GM19468 (cell line): ENCODE results near the gene SIPA1.

Experiments
- ATAC-seq: cut with Tn5 transposase; IDR thresholded peaks from one replicate; pipeline ENCODE4 v1.9.1; 2021; ENCODE audit warnings: mild to moderate bottlenecking, moderate library complexity, moderate number of reproducible peaks; ENCODE audit not compliant: unreplicated experiment; ENCODE audit errors: extremely low read depth

SIPA1 gene, protein sequence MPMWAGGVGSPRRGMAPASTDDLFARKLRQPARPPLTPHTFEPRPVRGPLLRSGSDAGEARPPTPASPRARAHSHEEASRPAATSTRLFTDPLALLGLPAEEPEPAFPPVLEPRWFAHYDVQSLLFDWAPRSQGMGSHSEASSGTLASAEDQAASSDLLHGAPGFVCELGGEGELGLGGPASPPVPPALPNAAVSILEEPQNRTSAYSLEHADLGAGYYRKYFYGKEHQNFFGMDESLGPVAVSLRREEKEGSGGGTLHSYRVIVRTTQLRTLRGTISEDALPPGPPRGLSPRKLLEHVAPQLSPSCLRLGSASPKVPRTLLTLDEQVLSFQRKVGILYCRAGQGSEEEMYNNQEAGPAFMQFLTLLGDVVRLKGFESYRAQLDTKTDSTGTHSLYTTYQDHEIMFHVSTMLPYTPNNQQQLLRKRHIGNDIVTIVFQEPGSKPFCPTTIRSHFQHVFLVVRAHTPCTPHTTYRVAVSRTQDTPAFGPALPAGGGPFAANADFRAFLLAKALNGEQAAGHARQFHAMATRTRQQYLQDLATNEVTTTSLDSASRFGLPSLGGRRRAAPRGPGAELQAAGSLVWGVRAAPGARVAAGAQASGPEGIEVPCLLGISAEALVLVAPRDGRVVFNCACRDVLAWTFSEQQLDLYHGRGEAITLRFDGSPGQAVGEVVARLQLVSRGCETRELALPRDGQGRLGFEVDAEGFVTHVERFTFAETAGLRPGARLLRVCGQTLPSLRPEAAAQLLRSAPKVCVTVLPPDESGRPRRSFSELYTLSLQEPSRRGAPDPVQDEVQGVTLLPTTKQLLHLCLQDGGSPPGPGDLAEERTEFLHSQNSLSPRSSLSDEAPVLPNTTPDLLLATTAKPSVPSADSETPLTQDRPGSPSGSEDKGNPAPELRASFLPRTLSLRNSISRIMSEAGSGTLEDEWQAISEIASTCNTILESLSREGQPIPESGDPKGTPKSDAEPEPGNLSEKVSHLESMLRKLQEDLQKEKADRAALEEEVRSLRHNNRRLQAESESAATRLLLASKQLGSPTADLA

DNA sequence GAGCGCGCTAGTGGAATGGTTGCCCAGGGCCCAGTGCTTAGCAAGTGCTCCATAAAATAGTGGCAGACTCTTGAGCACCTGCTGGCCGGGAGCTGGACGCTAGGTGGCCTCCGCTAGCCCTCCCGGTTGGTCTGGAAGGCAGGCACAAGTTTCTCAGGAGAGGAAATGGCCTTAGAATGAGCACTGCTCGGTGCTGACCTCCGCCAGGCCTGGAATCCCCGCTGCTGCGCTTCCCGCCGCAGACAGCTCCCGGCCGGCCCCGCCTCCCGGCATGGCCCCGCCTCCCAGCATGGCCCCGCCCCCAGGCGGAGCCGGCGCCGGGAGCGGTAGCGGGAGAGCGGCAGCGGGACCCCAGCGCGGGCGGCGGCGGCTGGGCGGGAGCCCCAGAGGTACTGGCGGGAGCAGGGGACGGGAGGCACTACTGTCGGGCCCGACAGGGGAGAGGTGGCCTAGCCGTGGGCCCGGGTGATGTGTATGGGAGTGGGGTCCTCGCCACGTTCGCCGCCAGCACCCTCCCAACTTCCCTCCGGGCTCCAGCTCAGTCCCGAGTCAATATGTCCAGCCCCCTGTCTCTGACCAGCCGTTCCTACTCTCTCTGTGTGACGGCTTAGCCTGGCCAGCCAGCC is at the start of gene SIPA1:
TSS of gene SIPA1 (plus strand) at position 308 of the 626 bp plus-strand sequence. CDS start 2,821 bp downstream, outside the sequence.
- no peak for ATAC-seq

DNA sequence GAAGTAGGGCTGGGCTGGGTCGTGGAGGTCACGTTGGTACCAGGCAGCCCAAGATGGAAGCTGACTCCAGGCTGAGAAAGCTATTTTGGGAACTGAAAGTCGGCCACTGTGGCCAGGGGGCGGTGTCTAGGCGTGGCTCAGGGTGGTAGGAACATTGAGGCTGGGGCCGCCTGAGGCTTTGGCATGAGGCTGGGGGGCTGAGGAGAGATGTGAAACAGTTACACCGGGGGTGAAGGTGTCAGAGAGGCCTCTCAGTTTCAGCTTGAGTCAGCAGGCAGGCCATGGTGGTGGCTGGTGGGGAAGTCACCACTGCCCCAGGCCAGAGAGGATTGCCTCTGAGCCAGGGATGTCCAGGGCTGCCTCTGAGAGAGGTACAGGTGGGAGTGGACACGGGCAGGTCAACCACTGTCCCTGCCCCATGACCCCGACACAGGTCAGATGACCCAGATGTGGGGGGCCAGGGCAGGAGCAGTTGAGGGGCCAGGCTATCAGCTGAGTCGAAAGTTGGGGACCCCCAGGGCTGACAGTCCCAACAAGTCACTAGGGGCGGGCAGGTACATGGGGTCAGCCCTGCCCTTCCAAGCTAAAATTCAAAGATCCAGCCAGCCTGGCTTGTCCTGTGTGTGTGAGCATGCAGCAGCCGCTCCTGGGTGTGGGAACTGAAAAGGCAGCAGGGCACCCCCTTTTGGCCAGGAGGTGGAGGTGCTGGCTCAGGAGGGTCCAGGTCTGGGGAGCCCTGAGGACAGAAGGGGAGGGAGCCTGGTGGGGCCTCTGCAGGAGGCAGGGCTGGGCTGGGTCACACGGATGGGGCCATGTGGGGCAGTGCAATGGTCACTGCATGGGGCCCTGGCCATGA is 49.5 kb upstream of the SIPA1 start:
- ATAC-seq: peak; percentile 36

DNA sequence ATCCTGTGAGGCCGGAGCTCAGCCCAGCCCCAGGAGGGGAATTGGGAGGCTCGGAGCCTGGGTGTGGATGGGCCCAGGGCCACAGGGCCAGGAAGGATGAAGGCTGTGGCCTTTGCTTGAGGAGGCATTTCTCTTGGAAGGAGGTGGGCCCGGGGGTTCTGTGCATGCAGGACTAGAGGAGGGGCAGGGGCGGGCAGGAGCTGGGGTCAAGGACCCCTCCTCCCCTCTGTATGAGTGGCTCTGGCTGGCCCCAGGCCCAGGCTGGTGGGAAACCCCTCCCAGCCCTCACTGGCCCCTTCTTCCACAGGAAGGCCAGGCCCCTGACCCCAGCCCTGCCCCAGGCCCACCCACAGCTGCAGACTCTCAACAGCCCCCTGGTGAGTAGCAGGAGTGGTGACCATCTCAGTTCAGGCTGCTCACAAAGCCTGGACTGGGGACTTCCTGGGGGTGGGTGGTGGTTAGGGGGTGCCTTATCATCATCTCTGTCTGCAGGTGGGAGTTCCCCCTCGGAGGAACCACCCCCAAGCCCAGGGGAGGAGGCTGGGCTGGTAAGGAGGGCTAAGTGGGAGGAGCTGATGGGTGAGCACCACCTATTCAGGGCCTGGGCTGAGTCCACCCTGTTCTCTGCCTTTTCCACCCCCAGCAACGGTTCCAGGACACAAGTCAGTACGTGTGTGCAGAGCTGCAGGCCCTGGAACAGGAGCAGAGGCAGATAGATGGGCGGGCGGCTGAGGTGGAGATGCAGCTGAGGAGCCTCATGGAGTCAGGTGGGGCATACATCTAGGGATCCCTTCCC is 48.3 kb upstream of the SIPA1 start:
- no peak for ATAC-seq

DNA sequence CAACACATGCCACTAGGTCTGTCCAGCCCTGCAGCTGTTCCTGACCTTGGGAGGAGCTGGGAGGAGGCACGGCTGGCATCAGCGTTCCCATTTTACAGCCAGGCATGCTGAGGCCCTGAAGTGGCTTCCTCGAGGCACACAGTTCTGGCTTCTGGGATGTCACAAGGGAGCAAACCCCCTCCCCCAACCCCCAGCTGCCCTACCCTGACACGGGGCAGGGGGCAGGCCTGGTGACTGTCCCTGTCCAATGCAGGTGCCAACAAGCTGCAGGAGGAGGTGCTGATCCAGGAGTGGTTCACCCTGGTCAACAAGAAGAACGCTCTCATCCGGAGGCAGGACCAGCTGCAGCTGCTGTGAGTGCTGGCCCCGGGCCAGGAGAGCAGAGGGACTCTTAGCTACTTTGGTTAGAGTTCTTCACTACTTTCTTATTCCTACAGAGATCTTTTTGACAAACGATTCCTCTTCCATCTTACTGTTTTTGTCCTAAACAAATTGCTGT is 47.6 kb upstream of the SIPA1 start:
- ATAC-seq: no peak

DNA sequence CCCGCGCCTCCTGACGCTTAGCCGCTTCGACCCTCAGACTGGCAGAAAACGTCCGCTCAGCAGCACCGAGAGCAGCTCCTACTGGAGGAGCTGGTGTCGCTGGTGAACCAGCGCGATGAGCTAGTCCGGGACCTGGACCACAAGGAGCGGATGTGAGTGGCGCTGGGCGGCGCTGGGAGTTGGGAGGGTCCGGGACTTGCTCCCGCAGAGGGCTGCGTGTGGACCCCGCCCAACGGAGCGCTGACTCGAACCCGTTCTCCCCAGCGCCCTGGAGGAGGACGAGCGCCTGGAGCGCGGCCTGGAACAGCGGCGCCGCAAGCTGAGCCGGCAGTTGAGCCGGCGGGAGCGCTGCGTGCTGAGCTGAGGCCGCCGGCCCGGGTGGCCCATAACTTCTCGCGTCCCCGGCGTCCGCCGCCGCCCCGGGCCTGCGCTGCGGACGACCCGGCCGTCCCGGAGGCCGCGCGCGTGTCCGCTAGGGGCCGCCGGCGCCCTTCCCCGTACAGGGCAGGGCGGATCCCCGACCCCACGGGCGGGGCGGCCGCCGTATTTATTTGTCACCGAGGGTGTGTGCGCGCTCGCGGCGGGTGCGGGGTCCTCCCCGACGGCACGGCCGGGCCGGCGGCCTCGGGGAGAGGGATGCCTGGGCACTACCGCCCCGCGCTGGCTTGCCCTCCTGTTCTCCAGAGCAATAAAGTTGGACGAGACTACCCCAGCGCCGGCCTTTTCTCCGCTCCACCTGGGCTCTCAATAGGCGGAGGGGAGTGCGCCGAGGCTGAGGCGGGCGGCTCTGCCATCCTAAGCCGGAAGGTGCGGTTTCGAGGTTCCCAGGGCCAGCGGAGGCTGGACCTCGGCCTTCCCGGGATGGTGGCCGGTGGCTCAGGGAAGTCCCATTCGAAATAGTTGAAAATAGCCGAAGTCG is 45.7 kb upstream of the SIPA1 start:
- ATAC-seq: no peak

DNA sequence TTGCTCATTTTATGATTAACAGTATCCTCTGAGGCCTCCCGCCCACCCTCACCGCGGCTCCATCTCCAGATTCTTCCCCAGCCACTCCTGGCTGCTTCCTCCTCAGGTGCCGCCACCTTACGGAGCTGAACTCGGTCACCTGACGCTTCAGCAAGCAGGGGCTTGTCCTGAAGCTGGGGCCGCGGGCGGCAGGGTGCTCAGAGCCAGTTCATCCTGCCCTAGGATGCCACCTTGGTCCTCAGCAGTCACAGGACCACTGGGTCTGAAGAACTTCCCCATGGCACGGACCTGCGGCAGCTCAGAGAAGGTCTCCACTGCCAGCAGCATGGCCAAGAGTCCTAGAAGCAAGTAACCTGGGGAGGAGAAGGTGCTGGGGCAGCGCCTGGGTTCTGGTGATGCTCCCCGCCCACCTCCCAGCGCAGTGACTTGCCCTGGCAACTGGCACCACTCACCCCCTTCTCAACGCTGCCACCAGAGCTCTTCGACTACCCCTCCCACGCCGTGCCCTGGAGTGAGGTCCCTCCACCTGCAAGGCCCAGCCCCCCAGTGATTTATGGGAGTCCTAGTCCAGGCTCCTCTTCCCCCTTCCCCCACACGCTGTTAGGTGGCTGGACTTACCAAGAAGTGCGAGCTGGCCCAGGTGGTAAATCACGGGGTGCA is 44.9 kb upstream of the SIPA1 start:
- no peak for ATAC-seq

DNA sequence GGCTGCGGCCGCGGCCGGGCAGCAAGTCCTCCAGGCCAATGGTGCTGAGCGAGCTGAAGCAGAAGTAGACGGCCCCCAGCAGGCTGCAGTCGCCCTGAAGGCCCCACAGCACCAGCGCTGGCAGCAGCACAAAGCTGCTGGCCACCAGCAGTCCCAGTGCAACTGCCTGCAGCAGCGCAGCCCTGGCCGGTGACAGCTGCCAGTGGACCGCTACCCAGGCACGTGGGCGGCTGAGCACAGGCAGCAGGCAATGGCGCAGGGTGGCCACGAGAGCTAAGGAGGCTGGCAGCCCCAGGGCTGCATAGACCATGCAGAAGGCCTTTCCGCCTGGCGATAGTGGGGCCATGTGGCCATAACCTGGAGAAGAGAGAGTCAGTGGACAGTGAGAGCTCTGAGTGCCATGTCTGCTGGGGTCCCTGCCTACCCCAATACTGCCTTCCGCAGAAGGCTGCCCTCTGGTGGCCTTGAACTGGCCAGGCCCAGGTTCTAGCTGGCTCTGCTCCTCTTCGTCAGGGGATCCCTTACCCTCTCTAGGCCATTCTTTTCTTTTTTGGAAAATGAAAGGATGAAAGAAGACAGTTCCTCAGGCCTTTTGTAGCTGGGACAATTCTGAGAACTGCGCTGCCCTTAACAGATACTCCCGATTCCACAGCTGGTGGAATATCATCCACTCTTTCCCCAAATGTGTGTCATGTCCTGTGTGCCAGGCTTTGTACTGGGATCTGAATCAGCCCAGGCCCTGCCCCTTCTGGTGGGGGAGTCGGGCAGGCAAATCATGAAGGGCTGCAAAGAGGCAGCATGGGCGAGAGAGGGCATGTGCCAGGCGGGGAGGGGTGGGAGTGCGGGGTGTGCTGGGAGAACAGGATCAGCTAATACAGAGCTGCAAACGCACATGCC is 44.1 kb upstream of the SIPA1 start:
- no peak for ATAC-seq

DNA sequence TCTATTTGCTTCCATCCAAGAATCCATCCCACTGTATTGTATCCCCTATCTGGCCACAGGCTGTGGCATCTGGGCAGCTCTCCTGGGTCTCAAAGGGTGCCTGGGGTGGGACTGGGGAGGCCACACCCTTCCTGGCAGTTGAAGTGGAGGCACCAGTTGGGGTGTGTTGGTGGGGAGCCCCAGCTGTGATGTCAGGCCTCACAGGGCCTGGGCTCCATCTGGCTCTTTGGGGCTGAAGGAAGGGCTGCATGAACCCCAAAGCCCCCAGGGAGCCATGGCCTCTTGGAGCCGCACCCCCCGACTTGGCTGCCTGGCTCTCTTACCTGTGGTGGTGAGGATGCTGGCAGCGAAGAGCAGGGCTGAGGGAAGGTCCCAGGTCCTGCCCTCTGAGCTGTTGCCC is 42.8 kb upstream of the SIPA1 start:
- ATAC-seq: no peak

DNA sequence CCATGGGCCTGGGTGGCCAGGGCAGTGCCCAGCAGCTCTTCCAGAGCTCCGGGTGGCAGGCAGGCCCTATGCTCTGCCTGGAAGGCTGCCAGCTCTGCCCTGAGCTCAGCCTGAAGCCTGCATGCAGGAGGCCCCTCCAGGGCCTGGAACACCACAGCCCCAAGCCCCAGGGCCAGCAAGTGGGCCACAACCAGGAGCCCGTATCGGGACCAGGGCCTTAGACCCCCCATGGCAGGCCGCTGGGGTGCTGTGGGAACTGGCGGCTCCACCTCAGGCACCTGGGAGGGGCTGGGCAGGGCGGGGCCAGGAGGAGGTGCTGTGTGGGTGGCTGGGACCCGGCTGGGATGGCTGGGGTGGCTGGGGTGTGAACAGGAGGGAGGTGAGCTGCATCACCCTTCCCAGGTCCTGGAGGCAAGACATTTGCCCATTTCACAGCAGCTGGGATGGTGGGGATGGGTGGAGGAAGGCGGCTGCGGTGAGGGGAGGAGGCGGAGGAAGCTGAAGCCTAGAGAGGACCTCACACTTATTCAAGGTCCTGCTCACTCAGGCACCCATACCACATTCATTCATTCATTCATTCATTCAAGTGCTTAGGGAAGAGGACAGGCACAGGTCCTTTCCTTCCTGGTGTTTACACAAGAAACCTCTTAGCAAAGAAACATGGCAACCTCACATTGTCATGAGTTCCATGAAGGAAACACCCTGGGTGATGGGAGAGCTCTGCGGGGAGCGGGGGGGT is 42.2 kb upstream of the SIPA1 start, which contains the start of gene KCNK7:
TSS of gene KCNK7 (minus strand) at position 258 of the 739 bp plus-strand sequence. CDS start at position 230, 28 bp downstream.
- no peak for ATAC-seq

DNA sequence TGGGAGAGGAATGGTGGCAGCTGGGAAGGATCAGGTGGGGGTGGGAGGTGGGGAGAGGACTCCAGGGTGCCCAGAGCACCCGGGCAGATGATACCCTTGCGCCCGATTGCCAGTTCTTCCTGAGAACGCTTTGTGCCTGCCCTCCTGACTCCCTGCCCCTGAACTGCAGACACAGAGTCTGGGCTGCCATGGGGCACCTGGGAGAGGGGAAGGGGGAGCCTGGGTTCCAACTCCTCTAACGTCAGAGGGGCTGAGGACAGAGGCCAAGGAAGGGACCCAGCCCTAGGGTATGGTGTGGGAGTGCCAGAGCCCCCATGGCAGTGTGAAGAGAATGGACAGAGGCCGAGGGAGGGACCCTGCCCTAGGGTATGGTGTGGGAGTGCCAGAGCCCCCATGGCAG is 41.4 kb upstream of the SIPA1 start:
- ATAC-seq: no peak

DNA sequence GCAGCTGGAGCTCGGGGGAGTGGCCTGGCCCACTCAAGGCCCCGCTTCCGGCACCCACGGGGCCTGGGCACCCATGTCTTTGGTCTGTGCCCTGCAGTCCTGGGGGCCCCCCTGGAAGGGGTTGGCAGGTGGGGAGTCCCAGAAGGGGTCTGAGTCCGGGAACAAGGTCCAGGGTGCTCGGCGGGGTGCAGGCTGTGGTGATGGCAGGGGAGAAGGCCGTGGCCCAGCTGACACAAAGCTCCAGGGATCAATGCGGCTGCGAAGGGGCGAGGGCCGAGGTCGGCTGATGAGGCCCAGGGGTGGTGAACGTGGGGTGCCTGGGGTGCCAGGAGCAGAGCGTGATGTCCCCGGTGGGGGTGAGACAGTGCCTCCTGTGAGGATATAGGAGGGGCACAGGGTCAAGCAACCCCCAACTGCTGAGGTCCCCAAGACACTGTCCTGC is 39.6 kb upstream of the SIPA1 start:
- no peak for ATAC-seq

DNA sequence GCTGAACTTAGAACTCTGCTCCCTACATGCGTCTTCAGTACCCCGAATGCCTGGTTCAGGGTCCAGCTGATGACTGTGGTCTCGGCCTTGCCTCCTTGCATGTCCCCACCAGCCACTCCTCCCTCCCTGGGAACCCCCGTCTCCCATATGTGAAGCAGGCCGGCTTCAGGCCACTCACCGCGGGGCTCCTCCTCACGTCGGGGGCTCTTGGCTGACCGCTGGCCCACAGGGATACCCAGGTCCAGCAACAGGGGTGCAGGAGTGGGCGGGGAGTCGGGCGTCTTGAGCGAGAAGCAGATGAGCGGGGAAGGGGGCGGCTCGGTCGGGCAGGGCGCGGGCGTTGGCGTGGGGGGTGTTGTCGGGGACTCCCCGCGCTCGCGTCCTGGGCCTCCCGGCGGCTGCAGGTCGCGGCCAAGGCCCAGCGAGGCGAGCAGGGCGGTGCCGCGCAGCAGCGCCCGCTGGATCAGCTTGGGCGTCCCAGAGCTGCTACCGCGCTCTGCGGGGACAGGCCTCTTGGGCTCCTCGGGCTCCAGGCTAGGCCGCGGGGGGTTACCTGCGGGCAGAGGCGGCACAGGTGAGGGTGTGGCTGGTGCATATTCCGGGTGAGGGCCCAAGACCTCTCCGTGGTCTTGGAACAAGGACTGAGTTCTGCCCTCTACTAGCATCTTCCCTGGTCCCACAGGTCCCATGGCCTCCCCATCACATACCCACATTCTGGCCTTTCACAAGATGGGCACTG is 38.5 kb upstream of the SIPA1 start:
- no peak for ATAC-seq

DNA sequence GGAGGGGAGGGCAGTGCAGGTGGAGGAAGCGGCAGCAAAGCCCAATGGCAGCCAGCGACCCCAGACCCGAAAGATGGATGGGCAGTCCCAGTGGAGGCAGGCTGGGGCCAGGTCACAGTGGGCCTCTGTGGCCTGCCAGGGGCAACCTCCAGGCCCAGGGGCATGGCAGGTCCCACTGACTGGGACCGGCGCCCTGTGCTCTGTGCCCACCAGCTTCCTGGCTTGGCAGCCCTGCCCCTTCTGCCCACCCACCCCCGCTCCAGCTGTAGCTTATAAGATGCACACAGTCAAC is 38.0 kb upstream of the SIPA1 start:
- no peak for ATAC-seq

DNA sequence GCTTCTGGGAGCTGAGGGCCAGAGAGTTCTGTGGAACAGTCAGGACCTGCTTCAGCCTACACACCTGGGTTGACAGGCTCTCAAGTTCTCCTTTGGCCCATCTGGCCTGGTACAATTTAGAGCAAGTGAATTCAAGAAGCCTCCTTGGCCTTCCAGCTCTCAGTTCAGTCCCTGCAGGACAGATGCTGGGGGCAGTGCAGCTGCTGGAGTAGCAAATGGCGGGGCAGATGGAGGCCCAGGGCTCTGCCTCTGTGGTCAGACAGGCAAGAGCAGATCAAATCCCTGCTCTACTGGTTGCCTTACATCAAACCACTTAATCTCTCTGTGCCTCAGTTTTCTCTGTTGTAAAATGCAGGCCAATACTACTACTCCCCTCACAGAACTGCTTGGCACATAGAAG is 33.6 kb upstream of the SIPA1 start:
- ATAC-seq: no peak
